ENCODE results near the gene DTX3. TPM values are rescaled to one million over a fixed set of nuclear protein-coding genes. Genes with fewer than 3 reads are reported as not detected.

DTX3 gene
- total RNA-seq, 1 experiment from 2014 or later = 23.1 TPM

GRCh38 chr12:57603815-57604453, 690 bp upstream of the DTX3 start:
- H3K4me3 Mint-ChIP-seq (ENCODE audit: low read depth, unreplicated experiment) = peak overlapping the region; percentile 67
- TF ChIP-seq, protein P1, sequence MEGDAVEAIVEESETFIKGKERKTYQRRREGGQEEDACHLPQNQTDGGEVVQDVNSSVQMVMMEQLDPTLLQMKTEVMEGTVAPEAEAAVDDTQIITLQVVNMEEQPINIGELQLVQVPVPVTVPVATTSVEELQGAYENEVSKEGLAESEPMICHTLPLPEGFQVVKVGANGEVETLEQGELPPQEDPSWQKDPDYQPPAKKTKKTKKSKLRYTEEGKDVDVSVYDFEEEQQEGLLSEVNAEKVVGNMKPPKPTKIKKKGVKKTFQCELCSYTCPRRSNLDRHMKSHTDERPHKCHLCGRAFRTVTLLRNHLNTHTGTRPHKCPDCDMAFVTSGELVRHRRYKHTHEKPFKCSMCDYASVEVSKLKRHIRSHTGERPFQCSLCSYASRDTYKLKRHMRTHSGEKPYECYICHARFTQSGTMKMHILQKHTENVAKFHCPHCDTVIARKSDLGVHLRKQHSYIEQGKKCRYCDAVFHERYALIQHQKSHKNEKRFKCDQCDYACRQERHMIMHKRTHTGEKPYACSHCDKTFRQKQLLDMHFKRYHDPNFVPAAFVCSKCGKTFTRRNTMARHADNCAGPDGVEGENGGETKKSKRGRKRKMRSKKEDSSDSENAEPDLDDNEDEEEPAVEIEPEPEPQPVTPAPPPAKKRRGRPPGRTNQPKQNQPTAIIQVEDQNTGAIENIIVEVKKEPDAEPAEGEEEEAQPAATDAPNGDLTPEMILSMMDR (IDR thresholded peaks at IDR 0.05; ENCODE audit: unreplicated experiment) = no peak
- H3K27ac Mint-ChIP-seq (ENCODE audit: unreplicated experiment) = peak overlapping the region; percentile 48
- CTCF ChIA-PET = interaction anchor here (0.9 kb wide), 1 partner anchor 20 kb away, joined by 3 read pairs; no protein-coding TSS in a partner anchor
- H3K9me3 Mint-ChIP-seq (ENCODE audit: low read depth, unreplicated experiment) = no peaks in the 10 kb centered on the region
- H3K27me3 Mint-ChIP-seq (ENCODE audit: unreplicated experiment) = no peaks in the 10 kb centered on the region
- intact Hi-C loops (cut with micrococcal nuclease; ENCODE audit: unreplicated experiment) = no loop called here
- BruUV-seq (replicated peaks) = no TSS peak
- DNase-seq = no peak
- H3K4me1 Mint-ChIP-seq (ENCODE audit: low read depth, unreplicated experiment) = peaks cover 8% of the 10 kb centered on the region
- peaks cover 35% of the 10 kb centered on the region for H3K36me3 Mint-ChIP-seq (ENCODE audit: insufficient read depth, unreplicated experiment)

DNA sequence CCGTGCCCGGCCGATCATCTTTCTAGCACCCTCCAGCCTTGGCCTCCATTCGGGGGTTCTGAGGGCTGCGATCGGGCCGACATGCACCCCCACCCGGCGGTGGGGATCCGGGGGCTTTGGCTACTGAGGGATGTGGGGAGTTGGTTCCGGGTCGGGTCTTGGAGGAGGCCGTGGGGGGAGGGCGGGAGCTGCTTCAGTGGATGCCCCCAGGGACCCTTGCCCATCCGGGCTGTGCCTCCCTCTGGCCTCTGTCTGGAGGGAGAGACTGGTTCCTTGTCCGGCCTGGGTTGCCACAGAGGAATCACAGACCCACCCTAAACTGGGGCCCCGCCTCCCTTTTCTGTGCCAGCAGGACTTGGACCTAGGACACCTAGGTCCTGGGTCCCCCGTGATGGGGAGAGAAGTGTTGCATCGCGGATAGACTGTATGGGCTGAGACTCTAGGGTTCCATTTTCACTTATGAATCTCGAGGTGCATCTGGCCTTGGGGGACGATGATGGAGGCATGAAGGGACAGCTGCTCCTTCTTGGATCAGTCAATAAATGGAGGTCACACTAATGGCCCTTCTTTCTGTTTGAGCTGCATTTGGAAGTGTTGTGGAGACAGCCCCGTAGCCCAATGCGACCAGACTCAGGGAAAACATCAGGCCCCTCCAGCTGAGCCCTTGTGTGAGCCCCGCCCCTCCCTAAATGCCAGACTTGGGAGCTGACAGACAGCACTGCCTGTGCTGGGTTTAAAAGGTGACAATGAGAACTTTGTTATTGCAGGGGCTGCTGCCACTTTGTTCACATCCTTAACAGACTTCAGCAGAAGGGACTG, 577 bp downstream of the DTX3 start:
- peaks cover 23% of the 10 kb centered on the region for H3K36me3 Mint-ChIP-seq (ENCODE audit: insufficient read depth, unreplicated experiment)
- TF ChIP-seq, protein P1 (IDR thresholded peaks at IDR 0.05; ENCODE audit: unreplicated experiment) = no peak
- BruUV-seq (replicated peaks) = TSS peak; percentile 27
- H3K4me1 Mint-ChIP-seq (ENCODE audit: low read depth, unreplicated experiment) = peaks cover 8% of the 10 kb centered on the region
- H3K27ac Mint-ChIP-seq (ENCODE audit: unreplicated experiment) = peak overlapping the region; percentile 48
- H3K4me3 Mint-ChIP-seq (ENCODE audit: low read depth, unreplicated experiment) = peak overlapping the region; percentile 67
- CTCF ChIA-PET = interaction anchor here (0.9 to 1.2 kb wide), 3 partner anchors 9 to 28 kb away, joined by 3 read pairs; partner anchors contain the start of gene B4GALNT1
- no peaks in the 10 kb centered on the region for H3K9me3 Mint-ChIP-seq (ENCODE audit: low read depth, unreplicated experiment)
- peaks cover 7% of the 10 kb centered on the region for H3K27me3 Mint-ChIP-seq (ENCODE audit: unreplicated experiment)
- intact Hi-C loops (cut with micrococcal nuclease; ENCODE audit: unreplicated experiment) = no loop called here
- peak; percentile 42 for DNase-seq

DNA sequence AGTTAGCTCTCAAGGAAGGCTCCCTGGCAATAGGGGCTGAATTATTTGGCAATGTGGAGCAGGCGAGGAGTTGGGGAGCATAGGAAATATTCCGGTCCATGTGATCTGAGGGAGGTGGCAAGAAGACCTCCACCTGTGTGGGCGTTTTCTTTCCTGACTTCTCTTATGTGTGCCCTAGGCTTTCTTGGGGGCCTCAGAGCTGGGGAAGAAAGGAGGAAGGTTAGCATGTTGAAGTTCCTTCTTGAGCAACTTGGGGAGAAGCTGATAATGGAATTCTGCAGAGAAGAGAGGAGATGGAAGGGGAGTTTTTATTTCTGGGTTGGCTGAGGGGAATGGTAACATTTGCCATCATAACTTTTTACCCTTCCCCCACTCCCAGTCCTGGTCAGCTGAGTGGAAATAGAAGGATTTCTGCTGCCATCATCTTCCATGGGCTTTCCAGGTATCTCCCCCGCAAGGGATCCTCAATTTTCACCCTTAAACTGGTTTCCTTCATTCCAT, 1.2 kb downstream of the DTX3 start:
- peaks cover 23% of the 10 kb centered on the region for H3K36me3 Mint-ChIP-seq (ENCODE audit: insufficient read depth, unreplicated experiment)
- no TSS peak for BruUV-seq (replicated peaks)
- H3K9me3 Mint-ChIP-seq (ENCODE audit: low read depth, unreplicated experiment) = no peaks in the 10 kb centered on the region
- intact Hi-C loops (cut with micrococcal nuclease; ENCODE audit: unreplicated experiment) = no loop called here
- no peak overlapping the region for H3K4me3 Mint-ChIP-seq (ENCODE audit: low read depth, unreplicated experiment)
- TF ChIP-seq, protein P1 (IDR thresholded peaks at IDR 0.05; ENCODE audit: unreplicated experiment) = no peak
- no peak overlapping the region for H3K27ac Mint-ChIP-seq (ENCODE audit: unreplicated experiment)
- CTCF ChIA-PET = interaction anchor here (1.0 to 1.2 kb wide), 2 partner anchors 8 to 27 kb away, joined by 3 read pairs; partner anchors contain the start of gene B4GALNT1
- DNase-seq = no peak
- H3K27me3 Mint-ChIP-seq (ENCODE audit: unreplicated experiment) = peaks cover 13% of the 10 kb centered on the region
- peaks cover 8% of the 10 kb centered on the region for H3K4me1 Mint-ChIP-seq (ENCODE audit: low read depth, unreplicated experiment)

DNA sequence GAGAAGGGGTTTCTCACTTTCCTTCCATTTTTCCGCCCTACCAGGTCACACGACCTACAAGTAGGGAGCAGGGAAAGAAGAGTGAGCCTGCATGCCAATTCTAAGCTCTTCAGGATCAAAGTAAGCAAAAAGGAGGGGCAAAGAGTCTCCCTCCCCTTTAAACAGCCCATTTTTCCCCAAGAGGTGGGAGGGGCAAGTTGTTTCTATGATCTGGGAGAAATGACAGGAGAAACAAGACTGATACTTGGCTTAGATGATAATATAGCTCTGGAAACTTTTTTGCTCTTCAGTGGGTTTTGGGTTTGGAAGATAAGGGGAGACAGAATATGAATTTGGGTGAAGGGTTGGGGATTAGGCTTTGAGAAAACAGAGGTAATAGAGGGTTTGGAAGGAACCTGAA, 1.8 kb downstream of the DTX3 start:
- DNase-seq = no peak
- peaks cover 8% of the 10 kb centered on the region for H3K4me1 Mint-ChIP-seq (ENCODE audit: low read depth, unreplicated experiment)
- no TSS peak for BruUV-seq (replicated peaks)
- no peak overlapping the region for H3K4me3 Mint-ChIP-seq (ENCODE audit: low read depth, unreplicated experiment)
- H3K9me3 Mint-ChIP-seq (ENCODE audit: low read depth, unreplicated experiment) = no peaks in the 10 kb centered on the region
- peaks cover 23% of the 10 kb centered on the region for H3K36me3 Mint-ChIP-seq (ENCODE audit: insufficient read depth, unreplicated experiment)
- H3K27me3 Mint-ChIP-seq (ENCODE audit: unreplicated experiment) = peaks cover 15% of the 10 kb centered on the region
- H3K27ac Mint-ChIP-seq (ENCODE audit: unreplicated experiment) = no peak overlapping the region
- intact Hi-C loops (cut with micrococcal nuclease; ENCODE audit: unreplicated experiment) = no loop called here
- TF ChIP-seq, protein P1 (IDR thresholded peaks at IDR 0.05; ENCODE audit: unreplicated experiment) = no peak
- CTCF ChIA-PET = interaction anchor here (1.0 kb wide), 1 partner anchor 8 kb away, joined by 3 read pairs; no protein-coding TSS in a partner anchor

All from Calu3 (cell line).